Measurements from ENCODE around the gene DDIT4.
"Not testable (repeated sequence)": the region's sequence is repeated elsewhere in the genome, so short reads cannot be mapped to it uniquely, and the experiment has no call there.

DDIT4 gene

DNA sequence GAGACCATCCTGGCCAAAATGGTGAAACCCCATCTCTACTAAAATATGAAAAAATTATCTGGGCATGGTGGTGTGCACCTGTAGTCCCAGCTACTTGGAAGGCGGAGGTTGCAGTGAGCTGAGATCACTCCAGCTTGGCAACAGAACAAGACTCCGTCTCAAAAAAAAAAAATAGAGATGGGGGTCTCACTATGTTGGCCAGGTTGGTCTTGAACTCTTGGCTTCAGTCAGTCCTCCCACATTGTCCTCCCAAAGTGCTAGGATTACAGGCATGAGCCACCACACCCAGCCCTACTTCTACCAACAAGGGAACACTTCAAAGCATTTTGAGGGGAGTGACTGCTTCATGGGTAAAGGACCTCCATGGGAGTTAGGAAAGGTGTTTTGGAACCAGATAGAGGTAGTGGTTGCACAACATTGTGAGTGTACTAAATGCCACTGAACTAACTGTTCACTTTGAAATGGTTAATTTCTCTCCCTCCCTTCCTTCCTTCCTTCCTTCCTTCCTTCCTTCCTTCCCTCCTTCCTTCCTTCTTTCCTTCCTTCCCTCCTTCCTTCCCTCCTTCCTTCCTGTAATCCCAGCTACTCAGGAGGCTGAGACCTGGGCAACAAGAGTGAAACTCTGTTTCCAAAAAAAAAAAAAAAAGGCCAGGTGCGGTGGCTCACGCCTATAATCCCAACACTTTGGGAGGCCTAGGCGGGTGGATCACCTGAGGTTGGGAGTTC lies 5.1 kb upstream of the DDIT4 start:
- not testable (repeated sequence) for DNase-seq

DNA sequence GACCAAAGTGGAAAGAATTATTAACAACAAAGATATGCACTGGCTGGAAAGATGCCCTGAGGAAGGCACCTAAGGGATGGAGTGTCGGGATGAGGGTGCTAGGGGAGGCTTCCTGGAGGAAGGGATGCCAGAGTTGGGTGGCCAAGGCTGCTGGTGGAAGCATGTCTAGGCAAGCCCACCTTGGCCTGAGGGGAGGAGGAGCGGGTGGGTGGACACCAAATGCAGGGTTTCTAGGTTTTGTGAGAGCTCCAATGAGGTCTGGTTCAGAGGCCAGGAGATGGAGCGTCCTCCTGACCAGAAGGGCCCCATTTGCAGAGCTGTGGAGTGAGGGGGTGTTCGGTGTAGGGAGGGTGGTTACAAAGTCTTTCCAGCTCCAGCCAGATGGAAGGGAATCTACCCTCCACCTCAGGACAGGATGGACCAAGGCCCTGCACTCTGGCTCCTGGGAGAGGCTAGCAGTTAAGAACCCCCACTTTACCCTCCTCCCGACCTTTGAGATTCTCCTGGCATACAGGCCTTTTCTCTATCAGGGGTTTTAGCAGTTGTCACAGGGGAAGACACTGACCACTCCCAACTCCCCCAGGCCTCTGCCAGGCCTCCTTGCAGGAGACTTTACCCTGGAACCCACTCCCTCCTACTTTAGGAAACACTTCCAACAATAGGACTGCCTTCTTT lies 3.0 kb upstream of the DDIT4 start:
- no peak for DNase-seq

DNA sequence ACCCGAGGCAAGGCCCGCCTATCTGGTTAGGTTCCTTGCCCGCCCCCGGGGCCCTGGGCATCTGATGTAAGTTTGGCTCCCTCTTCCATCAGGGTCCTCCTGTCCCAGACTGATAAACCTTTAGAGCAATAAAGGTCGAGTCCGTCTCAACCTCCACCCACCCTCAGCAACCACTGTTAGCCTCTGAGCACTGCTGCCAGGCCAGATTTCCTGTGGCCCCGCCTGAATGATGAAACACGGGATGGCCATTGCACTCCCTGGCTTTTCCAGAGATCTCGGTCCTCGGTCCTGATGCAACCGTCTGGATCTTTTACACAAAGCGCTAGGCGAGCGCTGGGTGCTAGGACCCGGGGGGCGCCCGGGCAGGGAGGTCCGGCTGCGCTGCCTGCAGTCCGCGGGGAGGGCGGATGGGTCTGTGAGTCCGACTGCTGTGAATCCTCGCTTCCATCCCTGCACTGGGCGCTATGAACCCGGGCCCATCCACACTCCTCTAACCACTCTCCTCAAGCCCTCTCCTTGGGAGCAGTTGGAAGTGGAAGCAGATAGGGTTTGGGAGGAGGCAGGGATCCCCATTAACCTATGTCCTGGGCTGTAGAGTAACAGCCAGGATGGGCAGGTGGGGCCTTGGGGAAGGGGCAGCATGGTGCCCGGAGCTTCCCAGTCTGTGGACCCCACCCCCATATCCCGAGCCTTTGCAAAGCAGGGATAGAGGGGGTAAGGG lies 875 bp upstream of the DDIT4 start:
- DNase-seq, result peak; percentile 75

DNA sequence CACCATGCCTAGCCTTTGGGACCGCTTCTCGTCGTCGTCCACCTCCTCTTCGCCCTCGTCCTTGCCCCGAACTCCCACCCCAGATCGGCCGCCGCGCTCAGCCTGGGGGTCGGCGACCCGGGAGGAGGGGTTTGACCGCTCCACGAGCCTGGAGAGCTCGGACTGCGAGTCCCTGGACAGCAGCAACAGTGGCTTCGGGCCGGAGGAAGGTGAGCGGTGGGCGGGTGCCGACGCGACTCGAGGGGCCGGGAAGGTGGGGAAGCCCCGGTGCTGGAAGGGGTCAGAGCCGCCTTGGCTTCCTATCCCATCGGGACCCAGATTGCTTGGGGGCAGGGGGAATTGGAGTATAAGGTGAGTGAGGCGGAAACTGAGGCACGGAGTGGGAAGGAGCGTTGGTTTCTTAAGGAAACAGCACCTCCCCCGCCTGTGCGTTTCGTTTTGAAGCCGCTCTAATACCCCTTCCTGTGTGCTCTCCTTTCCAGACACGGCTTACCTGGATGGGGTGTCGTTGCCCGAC lies 547 bp downstream of the DDIT4 start:
- DNase-seq, result no peak

DNA sequence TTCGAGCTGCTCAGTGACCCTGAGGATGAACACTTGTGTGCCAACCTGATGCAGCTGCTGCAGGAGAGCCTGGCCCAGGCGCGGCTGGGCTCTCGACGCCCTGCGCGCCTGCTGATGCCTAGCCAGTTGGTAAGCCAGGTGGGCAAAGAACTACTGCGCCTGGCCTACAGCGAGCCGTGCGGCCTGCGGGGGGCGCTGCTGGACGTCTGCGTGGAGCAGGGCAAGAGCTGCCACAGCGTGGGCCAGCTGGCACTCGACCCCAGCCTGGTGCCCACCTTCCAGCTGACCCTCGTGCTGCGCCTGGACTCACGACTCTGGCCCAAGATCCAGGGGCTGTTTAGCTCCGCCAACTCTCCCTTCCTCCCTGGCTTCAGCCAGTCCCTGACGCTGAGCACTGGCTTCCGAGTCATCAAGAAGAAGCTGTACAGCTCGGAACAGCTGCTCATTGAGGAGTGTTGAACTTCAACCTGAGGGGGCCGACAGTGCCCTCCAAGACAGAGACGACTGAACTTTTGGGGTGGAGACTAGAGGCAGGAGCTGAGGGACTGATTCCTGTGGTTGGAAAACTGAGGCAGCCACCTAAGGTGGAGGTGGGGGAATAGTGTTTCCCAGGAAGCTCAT lies 1.1 kb downstream of the DDIT4 start:
- DNase-seq, result peak; percentile 57

DNA sequence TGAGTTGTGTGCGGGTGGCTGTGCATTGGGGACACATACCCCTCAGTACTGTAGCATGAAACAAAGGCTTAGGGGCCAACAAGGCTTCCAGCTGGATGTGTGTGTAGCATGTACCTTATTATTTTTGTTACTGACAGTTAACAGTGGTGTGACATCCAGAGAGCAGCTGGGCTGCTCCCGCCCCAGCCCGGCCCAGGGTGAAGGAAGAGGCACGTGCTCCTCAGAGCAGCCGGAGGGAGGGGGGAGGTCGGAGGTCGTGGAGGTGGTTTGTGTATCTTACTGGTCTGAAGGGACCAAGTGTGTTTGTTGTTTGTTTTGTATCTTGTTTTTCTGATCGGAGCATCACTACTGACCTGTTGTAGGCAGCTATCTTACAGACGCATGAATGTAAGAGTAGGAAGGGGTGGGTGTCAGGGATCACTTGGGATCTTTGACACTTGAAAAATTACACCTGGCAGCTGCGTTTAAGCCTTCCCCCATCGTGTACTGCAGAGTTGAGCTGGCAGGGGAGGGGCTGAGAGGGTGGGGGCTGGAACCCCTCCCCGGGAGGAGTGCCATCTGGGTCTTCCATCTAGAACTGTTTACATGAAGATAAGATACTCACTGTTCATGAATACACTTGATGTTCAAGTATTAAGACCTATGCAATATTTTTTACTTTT lies 1.8 kb downstream of the DDIT4 start:
- DNase-seq, result peak; percentile 46

DNA sequence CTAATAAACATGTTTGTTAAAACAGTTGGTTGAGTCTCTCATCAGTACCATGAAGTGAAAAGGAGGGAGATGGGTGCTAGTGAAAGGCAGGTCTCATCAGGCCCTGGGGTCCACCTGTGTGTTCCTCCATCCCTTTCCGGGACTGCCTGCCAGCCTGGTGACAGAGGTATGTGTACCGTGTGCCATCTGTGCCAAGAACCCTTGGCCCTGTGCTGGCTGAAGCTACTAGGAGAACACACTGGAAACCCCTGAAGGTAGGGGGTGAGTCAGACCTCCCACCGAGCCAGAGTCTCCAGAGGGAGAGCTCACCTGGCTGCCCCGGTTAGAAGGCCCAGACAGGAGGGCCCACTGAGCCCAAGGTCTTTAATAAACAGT lies 2.3 kb downstream of the DDIT4 start:
- peak; percentile 40 for DNase-seq

DNA sequence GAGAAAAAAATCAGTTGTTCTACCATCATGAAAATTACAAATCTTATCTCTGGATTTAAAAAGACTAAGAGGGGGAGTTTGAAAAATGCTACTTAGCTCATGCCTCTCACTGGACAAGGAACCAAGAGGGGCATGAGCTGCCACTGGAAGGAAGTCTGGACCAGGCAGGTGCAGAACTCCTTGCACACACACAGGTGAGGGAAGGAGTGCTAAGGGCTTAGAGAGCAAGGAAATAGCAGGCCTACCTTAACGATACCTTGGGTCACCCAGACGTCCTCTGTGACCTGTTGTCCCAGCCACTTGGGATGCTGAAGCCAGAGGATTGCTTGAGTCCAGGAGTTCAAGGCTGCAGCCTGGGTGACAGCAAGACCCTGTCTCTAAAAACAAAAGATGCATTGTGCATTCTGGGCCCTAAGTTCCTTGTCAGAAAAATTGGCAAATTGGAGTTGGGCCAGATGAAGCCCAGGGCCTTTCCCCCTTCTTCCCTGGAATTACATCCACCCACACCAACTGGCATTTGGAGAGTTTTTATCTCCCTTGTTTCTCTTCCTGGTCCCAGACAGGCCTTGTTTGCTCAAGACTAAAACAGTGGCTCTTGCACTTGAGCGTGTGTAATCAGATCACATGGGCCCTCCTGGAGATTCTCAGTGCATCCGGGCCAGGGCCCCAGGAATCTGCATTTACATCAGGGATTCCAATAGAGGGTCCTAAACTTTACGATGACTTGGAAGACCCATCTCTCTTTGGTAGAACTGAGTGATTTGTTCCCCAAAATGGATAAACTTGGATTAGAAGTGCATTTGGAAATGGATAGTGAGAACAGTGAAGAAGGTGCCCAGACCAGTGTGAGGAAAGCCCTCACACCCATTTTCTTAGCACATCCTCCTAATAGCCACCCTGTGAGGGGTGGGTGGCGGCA lies 3.0 kb downstream of the DDIT4 start:
- peak; percentile 12 for DNase-seq

DNA sequence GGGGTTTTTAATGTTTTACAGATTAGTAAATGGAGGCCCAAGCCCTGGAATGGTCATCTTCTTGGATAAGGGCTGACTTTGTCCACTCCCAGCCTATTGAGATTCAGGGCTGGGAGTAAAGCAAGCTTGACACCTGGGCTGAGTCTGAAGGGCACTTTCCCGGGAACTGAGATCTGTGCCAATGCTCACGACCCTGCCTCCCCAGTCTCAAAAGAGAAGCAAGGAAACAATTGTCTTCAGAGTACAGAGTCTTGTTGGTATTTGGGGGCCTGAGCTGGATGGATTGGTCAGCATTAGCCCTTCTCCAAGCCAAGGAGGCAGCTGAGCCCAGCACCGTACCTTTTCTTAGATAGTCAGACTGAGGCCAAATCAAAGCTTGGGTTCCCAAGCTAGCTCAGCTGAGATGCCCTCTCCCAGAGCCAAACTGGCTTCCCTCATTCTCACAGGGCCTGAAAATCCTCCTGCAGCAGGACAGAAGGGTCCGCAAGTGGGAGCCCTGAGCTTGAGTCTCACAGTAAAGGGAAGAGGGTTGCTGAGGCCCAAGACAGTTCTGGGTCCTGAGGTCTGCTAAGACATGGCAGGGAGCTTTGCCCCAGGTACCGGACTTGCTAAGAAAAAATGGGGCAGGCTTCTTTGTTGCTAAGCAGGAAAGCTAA lies 3.7 kb downstream of the DDIT4 start:
- DNase-seq, result no peak

DNA sequence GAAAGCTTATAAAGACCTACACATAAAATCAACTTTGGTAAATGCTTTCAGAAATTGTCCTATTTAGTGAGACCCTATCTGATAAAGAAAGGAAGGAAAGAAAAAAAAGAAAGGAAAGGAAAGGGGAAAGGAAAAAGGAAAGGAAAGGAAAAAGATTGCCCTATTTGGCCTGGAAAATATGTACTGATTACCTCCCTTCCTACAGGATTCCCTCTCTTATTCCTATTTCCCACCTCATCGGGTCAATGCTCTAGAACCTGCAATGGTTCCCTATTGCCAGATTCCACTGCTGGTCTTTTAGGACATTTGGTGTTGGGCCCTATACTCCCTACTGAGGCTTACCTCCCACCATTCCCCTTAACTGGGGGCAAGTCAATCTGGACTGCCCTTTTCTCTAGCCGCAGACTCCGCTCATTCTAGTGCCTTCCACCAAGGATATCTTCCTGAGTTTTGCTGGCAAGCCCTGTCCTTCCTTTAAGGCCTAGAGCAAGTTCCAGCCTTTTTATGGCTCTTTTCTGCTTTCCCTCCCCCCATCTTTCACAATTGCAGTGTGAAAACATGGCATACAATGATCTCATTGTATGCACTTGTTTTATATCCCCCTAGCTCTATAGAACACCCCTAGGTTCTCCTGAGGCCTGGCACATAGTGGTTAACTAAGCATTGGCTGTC lies 4.4 kb downstream of the DDIT4 start:
- DNase-seq, result no peak

DNA sequence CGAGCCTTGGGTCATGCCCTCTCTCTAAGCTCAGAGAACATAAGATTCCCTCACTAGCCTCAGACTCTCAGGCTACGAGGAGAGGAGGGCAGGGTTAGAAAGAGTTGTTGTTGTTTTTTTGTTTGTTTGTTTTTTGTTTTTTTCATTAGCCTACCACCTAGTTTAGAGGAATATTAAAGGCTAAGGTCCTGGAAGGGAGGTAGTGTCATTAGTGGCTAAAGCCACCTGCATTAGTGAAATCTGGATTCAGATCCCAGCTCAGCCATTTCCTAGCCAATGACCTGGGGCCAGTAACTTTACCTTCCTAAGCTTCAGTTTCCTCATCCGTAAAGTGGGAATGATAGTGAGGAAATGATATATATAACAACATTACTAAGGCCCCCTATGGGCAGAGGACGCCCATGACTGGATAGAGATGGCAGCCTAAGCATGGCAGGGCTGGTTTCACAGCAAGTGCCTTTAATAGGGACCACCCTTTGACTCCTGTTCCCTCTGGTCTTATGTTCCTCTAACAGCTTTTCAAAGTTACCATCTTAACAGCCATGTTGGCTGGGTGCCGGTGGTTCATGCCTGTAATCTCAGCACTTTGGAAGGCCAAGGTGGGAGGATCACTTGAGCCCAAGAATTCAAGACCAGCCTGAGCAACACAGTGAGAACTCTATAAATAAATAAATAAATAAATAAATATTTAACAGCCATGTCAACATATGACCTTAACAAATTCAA lies 5.1 kb downstream of the DDIT4 start:
- no peak for DNase-seq

DNA sequence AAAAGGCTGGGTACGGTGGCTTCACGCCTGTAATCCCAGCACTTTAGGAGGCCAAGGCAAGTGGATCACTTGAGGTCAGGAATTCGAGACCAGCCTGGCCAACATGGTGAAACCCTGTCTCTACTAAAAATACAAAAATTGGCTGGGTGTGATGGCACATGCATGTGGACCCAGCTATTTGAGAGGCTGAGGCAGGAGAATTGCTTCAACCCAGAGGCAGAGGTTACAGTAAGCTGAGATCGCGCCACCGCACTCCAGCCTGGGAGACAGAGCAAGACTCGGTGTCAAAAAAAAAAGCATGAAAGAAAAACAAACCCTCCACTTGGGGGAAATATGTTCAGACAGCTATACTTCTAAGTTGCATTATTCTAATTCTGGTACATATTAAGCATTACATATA lies 5.9 kb downstream of the DDIT4 start:
- not testable (repeated sequence) for DNase-seq

DNA sequence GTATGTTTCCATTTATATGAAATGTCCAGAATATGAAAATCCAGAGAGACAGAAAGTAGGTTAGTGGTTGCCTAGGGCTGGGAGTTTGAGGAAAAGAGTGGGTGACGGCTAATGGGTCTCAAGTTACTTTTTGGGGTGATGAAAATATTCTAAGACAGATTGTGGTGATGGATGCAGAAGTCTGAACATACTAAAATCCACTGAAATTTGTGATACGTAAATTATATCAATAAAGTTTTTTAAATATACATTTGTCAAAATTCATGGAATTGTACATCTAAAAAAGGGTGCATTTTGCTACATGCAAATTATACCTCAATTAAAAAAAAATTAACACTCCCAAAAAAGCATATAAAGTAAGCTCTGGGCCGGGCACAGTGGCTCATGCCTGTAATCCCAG lies 9.4 kb downstream of the DDIT4 start:
- DNase-seq, result no peak

DNA sequence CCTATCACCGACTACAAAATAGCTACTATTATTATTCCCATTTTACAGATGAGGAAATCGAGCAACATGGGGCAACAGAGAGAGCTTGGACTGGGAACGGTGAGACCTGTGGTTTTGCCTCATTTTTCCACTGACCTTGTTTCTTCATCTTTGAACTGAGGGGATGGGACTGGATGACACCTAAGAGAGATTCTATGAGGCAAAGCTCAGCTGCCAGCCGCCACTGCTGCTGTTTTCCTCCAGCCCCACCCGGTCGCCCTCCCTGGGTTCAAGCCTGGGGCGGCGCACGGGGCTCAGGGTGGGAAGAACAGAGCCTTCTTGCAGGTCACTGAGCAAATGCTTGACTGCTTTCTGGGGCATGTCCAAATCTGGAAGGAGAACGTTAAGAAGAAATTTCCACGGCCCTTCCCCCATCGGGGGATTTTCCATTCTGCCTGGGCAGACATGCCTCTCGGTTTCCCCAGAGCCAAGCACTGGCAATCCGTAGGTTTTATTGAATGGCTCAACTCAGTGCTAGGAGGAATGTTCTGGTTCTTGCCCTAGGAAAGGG lies 12.3 kb downstream of the DDIT4 start:
- no peak for DNase-seq

DNA sequence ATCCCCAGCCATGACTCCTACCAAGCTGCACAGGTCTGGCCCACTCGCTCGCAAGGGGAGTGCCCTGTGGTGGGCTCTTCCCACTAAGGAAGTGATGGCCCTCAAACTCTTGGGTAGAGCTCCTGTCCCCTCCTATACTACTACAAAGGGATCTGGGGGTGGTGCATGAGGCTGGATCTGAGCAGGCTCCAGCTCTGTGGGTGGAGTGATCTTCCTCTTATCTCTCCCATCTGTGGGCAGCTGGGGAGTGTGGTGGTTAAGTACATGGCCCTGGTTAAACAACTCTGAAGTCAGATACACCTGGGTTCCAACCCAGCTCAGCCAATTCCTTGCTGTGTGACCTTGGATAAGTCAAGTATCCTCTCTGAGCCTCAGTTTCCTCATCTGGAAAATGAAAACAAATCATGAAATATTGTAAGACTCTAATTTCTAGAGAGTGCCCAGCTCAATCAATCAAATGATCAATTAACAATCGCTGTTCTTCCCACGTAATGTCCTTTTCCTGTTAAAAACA lies 17.4 kb downstream of the DDIT4 start:
- no peak for DNase-seq

DNA sequence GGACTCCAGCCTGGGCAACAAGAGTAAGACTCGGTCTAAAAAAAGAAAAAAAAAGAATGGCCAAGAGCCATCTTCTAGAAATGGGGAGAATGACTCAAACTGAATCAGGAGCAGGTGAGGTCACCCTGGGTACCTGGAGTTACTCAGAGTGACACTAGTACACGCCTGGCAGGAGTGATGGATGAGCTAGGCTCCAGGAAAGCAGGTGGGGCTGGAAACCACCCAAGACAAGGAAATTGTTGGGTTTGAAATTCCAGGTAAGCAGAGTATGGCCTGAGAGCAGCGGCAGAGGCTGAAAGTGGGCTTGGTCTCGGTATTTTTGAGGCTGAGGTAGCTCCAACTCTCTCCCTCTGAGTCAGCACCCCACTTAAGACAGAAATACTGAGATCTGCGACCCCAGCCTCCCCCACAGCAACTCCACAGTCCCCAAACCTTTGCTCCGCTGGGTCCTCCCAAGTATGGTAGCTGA lies 18.5 kb downstream of the DDIT4 start:
- no peak for DNase-seq

DNA sequence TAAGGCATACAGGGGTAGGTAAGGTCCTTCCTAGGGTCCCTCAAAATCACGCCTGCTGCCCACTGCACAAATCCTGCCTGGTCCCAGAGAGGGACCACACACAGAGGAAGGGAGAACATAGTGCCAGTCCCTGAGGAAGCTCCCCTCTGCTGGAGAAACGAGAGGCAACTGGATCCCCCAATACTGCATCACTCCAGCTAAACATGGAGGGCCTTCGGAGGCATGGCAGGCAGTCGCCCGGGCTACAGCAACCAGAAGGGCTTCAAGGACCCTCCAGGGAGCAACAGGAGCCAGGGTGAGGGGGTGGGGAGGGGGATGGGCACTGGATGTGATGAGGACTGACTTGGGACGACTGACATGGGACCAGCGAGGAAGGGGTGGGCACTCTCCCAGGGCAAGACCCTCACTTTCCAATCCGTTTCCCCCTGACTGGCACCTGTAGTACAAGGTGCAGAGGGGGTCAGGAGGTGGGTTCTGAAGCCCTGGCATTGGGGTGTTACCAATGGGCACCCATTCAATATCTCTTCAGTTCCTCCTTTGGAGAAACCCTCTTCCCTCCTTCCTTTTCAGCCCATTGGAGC lies 21.7 kb downstream of the DDIT4 start:
- DNase-seq, result no peak

DNA sequence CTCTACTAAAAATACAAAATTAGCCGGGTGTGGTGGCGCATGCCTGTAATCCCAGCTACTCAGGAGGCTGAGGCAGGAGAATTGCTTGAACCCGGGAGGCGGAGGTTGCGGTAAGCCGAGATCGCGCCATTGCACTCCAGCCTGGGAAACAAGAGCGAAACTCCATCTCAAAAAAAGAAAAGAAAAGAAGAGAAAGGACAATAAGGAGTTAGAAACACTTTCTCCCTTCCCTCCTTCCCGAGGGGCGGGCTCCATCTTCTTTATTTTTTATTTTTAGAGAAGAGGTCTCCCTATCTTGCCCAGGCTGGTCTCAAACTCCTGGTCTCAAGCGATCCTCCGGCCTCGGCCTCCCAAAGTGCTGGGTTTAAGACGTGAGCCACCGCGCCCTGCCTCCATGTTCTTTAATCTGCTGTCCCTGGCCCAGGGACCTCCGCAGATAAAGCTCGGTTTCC lies 23.1 kb downstream of the DDIT4 start:
- not testable (repeated sequence) for DNase-seq

Data from NCI-H345 (cell line).